ENCODE data around the gene AK1. TPM values are rescaled to one million over a fixed set of nuclear protein-coding genes. Genes with fewer than 3 reads are reported as not detected.

AK1 gene
- total and polyA plus RNA-seq, 2 of the 13 experiments (the other 11 are each of a cell fraction or from before 2014, with no cell fraction given): 19.1 to 32.8 TPM

DNA sequence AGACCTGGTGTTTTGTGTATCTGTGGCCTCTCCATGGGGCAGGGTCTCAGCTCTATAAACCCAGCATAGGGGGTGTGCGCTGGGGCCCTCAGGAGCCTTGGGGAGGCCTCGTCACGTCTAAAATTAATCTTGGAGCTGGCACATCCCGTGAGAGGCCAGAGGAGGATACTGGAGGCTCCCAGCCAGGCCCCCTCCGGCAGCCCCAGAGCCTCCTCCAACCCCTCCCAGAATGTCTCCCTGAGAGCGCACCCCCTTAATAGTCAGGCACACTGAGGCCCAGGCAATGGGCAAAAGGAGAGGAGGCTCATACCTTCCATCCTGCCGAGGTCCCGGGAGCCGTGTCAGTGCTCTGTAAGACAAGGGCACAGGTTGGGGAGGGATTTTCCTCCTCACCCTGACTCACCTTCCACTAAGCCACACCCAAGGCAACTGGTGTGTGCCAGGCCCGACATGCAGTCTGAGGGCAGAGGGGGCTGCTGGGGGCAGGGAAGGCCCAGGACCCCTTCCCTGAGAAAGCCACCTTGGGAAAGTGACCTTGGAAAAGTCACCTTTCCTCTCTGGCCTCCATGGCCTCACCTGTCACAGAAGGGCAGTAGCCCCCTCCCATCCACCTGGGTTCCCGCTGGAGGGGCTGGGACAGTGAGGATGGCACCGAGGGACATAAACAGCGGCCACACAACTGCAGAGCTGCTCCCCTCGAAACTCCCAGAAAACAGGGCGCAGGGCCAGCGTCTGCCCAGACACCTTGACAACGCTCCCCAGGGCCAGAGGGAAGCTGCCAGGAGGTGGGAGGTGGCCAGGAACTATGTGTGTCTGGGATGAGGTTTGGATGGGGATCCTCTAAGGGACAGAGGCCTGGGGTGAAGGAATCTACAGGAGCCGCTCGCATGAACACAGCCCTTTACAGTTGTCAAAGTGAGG lies 2.9 kb downstream of the AK1 start:
- DNase-seq (ENCODE audit: low spot score) (no peak), FAIRE-seq (no peak), ATAC-seq (no peak)
- in situ Hi-C loops (cut with HindIII; ENCODE audit: extremely low pct_ligation_motif_present, low pct_unique_long_range_greater_than_20kb): loop anchor here (5.0 kb wide), 1 partner anchor 43 kb away; the partner anchor contains the start of gene ST6GALNAC4
- Histone ChIP-seq H3K9me3 (ENCODE audit: low read length) (no peaks in the 10 kb centered on the region), H3K27ac (ENCODE audit: extremely low read length, insufficient read depth, low read length) (no peak overlapping the region), H3K4me2 (ENCODE audit: low read depth, low read length) (no peak overlapping the region), H3K79me2 (ENCODE audit: insufficient read depth, low read length) (no peaks in the 10 kb centered on the region), H3K9ac (ENCODE audit: insufficient read depth, low read depth, low read length) (no peak overlapping the region), H3K36me3 (replicated peaks in 1 of 2; ENCODE audit: control insufficient read depth in 1 of 2, insufficient read depth in 2 of 2, low read length in 2 of 2) (no peaks in the 10 kb centered on the region; a peak in 1 of 5 replicates), H4K20me1 (ENCODE audit: insufficient read depth, low read length) (no peaks in the 10 kb centered on the region), H2AFZ (ENCODE audit: low read length) (no peak overlapping the region), H3K4me3 (replicated peaks in 1 of 3; ENCODE audit: insufficient read depth in 1 of 3, low read depth in 2 of 3, low read length in 3 of 3) (no peak overlapping the region), H3K27me3 (ENCODE audit: control insufficient read depth in 1 of 2, insufficient read depth in 2 of 2, low read length in 2 of 2) (no peaks in the 10 kb centered on the region), H3K4me1 (ENCODE audit: insufficient read depth, low read length) (peaks cover 37% of the 10 kb centered on the region)
- intact Hi-C loops (cut with micrococcal nuclease; ENCODE audit: unreplicated experiment): no loop called here
- WGBS (ENCODE audit: low lambda C conversion rate): 99% methylated on average over 12 of the region's 19 CpGs
- TF ChIP-seq AGO1 (IDR thresholded peaks at IDR 0.05; ENCODE audit: low read depth, low read length, poor library complexity, severe bottlenecking) (peak; percentile 12), CREM (IDR thresholded peaks at IDR 0.05) (no peak), CREM (CRISPR knock-in tag; IDR thresholded peaks at IDR 0.05) (no peak)
- ChIA-PET CTCF (ENCODE audit: low intra/inter-chr PET ratio, low total read pairs) (no interaction called here), POLR2A (no interaction called here)
- no TSS peak for BruUV-seq (replicated peaks)

DNA sequence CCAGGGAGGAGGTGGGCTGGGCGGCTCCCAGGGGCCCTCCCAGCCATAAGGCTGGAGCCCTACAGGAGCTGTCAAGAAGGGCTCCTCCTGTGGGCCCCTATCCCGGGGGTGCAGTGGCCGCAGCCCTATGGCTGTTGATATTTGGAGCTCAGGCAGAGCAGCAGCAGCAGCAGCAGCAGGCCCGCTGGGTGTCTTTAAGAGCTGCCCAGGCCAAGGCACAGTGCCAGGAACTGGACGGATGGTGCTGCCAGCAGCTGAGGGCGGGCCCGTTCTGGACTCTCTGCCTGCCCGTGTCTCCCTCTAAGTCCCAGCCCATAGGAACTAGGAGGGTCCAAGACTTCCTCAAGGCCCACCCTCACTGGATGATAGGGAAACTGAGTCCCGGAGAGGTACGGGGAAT lies 3.6 kb downstream of the AK1 start:
- POLR2A ChIA-PET: no interaction called here
- Histone ChIP-seq H3K9ac (ENCODE audit: insufficient read depth, low read depth, low read length) (no peak overlapping the region), H3K36me3 (replicated peaks in 1 of 2; ENCODE audit: control insufficient read depth in 1 of 2, insufficient read depth in 2 of 2, low read length in 2 of 2) (no peaks in the 10 kb centered on the region; a peak in 1 of 5 replicates), H3K9me3 (ENCODE audit: low read length) (no peaks in the 10 kb centered on the region), H3K27ac (ENCODE audit: extremely low read length, insufficient read depth, low read length) (no peak overlapping the region), H3K4me2 (ENCODE audit: low read depth, low read length) (no peak overlapping the region), H3K79me2 (ENCODE audit: insufficient read depth, low read length) (no peaks in the 10 kb centered on the region), H4K20me1 (ENCODE audit: insufficient read depth, low read length) (no peaks in the 10 kb centered on the region), H3K4me3 (replicated peaks in 1 of 3; ENCODE audit: insufficient read depth in 1 of 3, low read depth in 2 of 3, low read length in 3 of 3) (no peak overlapping the region), H3K4me1 (ENCODE audit: insufficient read depth, low read length) (peaks cover 44% of the 10 kb centered on the region), H3K27me3 (ENCODE audit: control insufficient read depth in 1 of 2, insufficient read depth in 2 of 2, low read length in 2 of 2) (no peaks in the 10 kb centered on the region), H2AFZ (ENCODE audit: low read length) (no peak overlapping the region)
- in situ Hi-C loops (cut with HindIII; ENCODE audit: extremely low pct_ligation_motif_present, low pct_unique_long_range_greater_than_20kb) (loop anchor here (5.0 kb wide), 1 partner anchor 43 kb away; the partner anchor contains the start of gene ST6GALNAC4), intact Hi-C loops (cut with micrococcal nuclease; ENCODE audit: unreplicated experiment) (no loop called here)
- CTCF ChIA-PET (ENCODE audit: low intra/inter-chr PET ratio, low total read pairs): no interaction called here
- DNase-seq (ENCODE audit: low spot score): no peak
- no TSS peak for BruUV-seq (replicated peaks)
- WGBS (ENCODE audit: low lambda C conversion rate): 77% methylated on average over 3 of the region's 10 CpGs
- no peak for ATAC-seq
- TF ChIP-seq ZNF644 (CRISPR knock-in tag; IDR thresholded peaks at IDR 0.05; ENCODE audit: low read depth) (no peak), ZNF768 (CRISPR knock-in tag; IDR thresholded peaks at IDR 0.05) (0 out of 2 replicates have a peak, but pooled peaks have one; percentile 1)
- FAIRE-seq: no peak

Measured in HepG2 (cell line).